ENCODE measurements around the gene GALNT12. TPM values are rescaled to one million over a fixed set of nuclear protein-coding genes. Genes with fewer than 3 reads are reported as not detected.

GALNT12 gene
- total and polyA plus RNA-seq, 3 experiments from 2014 or later = 4.7 to 5.2 (median 4.9) TPM

- no peak overlapping the region for H3K4me3 ChIP-seq (ENCODE audit: low read length)
- peaks cover 0 to 3% of the 10 kb centered on the region in 2 donors for H3K27me3 Mint-ChIP-seq
- H3K36me3 Mint-ChIP-seq = peaks cover 0 to 5% (median 5%) of the 10 kb centered on the region in 3 donors
- peaks cover 21 to 44% (median 44%) of the 10 kb centered on the region in 3 donors for H3K4me1 Mint-ChIP-seq
- peak overlapping the region; percentile 87 to 94 (median 88) for H3K4me3 Mint-ChIP-seq
- no peak for DNase-seq
- H3K27ac ChIP-seq (ENCODE audit: low read depth, low read length) = peak overlapping the region; percentile 49
- ChIA-PET POLR2A (no interaction called here), CTCF (interaction anchor here (1.1 to 1.5 kb wide), 2 partner anchors 14 to 39 kb away, joined by 3 to 4 read pairs; no protein-coding TSS in a partner anchor)
- no peaks in the 10 kb centered on the region for H3K27me3 ChIP-seq (ENCODE audit: insufficient read depth, low read length, poor library complexity, severe bottlenecking)
- H3K9me3 Mint-ChIP-seq = no peaks in the 10 kb centered on the region
- no peak overlapping the region for H3K27ac Mint-ChIP-seq
- no peaks in the 10 kb centered on the region for H3K9me3 ChIP-seq (ENCODE audit: low read length)
- H3K36me3 ChIP-seq (ENCODE audit: insufficient read depth, low read length) = no peaks in the 10 kb centered on the region
- H3K4me1 ChIP-seq (ENCODE audit: insufficient read depth, low read length) = peaks cover 22% of the 10 kb centered on the region
Measured at GRCh38 chr9:98808875-98809274, 1.4 kb downstream of the GALNT12 start.

- H3K27ac ChIP-seq (ENCODE audit: low read depth, low read length) = no peak overlapping the region
- Mint-ChIP-seq H3K27ac (no peak overlapping the region), H3K4me3 (peak overlapping the region; percentile 87 to 94 (median 88)), H3K9me3 (no peaks in the 10 kb centered on the region), H3K27me3 (peaks cover 0 to 3% of the 10 kb centered on the region in 2 donors), H3K4me1 (peaks cover 21 to 44% (median 44%) of the 10 kb centered on the region in 3 donors), H3K36me3 (peaks cover 0 to 8% (median 8%) of the 10 kb centered on the region in 3 donors)
- no peaks in the 10 kb centered on the region for H3K36me3 ChIP-seq (ENCODE audit: insufficient read depth, low read length)
- peaks cover 22% of the 10 kb centered on the region for H3K4me1 ChIP-seq (ENCODE audit: insufficient read depth, low read length)
- H3K4me3 ChIP-seq (ENCODE audit: low read length) = no peak overlapping the region
- H3K9me3 ChIP-seq (ENCODE audit: low read length) = no peaks in the 10 kb centered on the region
- no peak for DNase-seq
- POLR2A ChIA-PET = no interaction called here
- CTCF ChIA-PET = interaction anchor here (1.5 kb wide), 1 partner anchor 14 kb away, joined by 4 read pairs; no protein-coding TSS in a partner anchor
- H3K27me3 ChIP-seq (ENCODE audit: insufficient read depth, low read length, poor library complexity, severe bottlenecking) = no peaks in the 10 kb centered on the region
Measured at GRCh38 chr9:98809311-98810101, 2.0 kb downstream of the GALNT12 start.

DNA sequence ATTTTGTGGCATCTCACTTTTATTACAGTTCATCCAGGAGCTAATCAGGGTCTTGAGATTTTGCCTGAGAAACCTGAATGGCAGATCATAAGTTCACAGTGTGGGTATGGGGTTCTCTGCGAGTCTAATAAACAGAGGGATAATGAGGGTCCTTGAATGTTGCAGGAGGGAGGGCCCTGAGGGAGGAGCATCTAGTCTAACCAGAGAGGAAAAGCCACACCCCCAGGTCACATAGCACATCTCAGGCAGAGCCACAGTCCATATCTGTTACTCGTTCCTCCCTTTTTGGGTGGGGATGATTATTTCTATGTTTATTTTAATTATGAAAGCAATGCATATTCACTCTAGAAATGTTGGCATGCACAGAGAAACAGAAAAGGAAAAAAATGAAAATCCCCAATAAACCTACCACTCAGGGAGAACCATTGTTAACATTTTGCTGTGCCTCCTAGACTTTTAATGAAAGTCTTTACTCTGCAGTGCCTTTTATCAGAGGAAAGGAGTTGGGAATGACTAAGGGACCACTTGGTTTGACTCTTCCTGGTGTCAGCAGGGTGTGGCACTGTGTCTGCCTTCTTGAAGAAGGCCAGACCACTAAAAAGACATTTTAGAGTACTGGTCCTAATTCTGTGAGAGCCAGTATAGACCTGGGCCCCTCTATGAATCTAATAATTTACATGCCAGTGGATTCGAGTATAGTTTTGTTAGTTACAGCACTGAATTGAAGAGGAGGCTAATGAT is 2.8 kb downstream of the GALNT12 start:
- H3K27ac Mint-ChIP-seq = peak overlapping the region in 1 of 8 donors; percentile 85
- H3K4me3 Mint-ChIP-seq = peak overlapping the region in 4 of 7 donors; percentile 6 to 90 (median 26)
- H3K4me1 Mint-ChIP-seq = peaks cover 23 to 44% (median 44%) of the 10 kb centered on the region in 3 donors
- H3K4me1 ChIP-seq (ENCODE audit: insufficient read depth, low read length) = peaks cover 22% of the 10 kb centered on the region
- POLR2A ChIA-PET = no interaction called here
- DNase-seq = no peak
- H3K27me3 ChIP-seq (ENCODE audit: insufficient read depth, low read length, poor library complexity, severe bottlenecking) = no peaks in the 10 kb centered on the region
- no peaks in the 10 kb centered on the region for H3K27me3 Mint-ChIP-seq
- H3K27ac ChIP-seq (ENCODE audit: low read depth, low read length) = no peak overlapping the region
- H3K9me3 ChIP-seq (ENCODE audit: low read length) = no peaks in the 10 kb centered on the region
- no peak overlapping the region for H3K4me3 ChIP-seq (ENCODE audit: low read length)
- H3K36me3 Mint-ChIP-seq = peaks cover 0 to 8% (median 8%) of the 10 kb centered on the region in 3 donors
- H3K9me3 Mint-ChIP-seq = no peaks in the 10 kb centered on the region
- H3K36me3 ChIP-seq (ENCODE audit: insufficient read depth, low read length) = no peaks in the 10 kb centered on the region
- CTCF ChIA-PET = no interaction called here

GRCh38 chr9:98811051-98811650 is 3.7 kb downstream of the GALNT12 start:
- Mint-ChIP-seq H3K9me3 (no peaks in the 10 kb centered on the region), H3K27ac (no peak overlapping the region), H3K36me3 (peaks cover 0 to 8% (median 8%) of the 10 kb centered on the region in 3 donors), H3K4me1 (peaks cover 24 to 44% (median 44%) of the 10 kb centered on the region in 3 donors), H3K4me3 (no peak overlapping the region), H3K27me3 (no peaks in the 10 kb centered on the region)
- H3K4me3 ChIP-seq (ENCODE audit: low read length) = no peak overlapping the region
- CTCF ChIA-PET = no interaction called here
- no peaks in the 10 kb centered on the region for H3K36me3 ChIP-seq (ENCODE audit: insufficient read depth, low read length)
- no peak for DNase-seq
- H3K27me3 ChIP-seq (ENCODE audit: insufficient read depth, low read length, poor library complexity, severe bottlenecking) = no peaks in the 10 kb centered on the region
- POLR2A ChIA-PET = no interaction called here
- H3K27ac ChIP-seq (ENCODE audit: low read depth, low read length) = no peak overlapping the region
- H3K9me3 ChIP-seq (ENCODE audit: low read length) = no peaks in the 10 kb centered on the region
- peaks cover 22% of the 10 kb centered on the region for H3K4me1 ChIP-seq (ENCODE audit: insufficient read depth, low read length)

DNA sequence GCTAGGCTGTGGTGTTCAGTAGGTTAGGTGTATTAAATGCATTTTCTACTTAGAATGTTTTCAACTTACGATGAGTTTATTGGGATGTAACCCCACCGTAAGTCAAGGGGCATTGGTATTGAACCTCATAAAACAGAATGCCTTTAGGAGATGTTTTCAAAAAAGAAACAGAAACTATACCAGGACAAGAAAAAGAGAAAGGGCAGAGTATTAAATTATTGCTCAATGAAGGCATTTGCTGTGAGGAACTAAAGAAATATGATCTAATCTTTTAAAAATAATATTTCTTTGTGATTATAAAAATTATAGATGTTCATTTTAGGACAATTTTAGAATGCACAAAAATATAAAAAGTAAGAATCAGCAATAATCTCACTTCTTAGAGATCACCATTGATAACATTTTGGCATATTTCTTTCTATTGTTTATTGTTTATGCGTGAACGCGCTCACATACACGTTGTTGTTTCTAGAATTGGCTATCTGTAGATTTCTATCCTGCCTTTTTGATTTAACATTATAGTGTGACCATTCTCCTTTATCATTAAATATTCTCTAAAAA is 8.0 kb downstream of the GALNT12 start:
- no peak overlapping the region for H3K4me3 Mint-ChIP-seq
- POLR2A ChIA-PET = no interaction called here

GRCh38 chr9:98818764-98819163 is 11.3 kb downstream of the GALNT12 start:
- Mint-ChIP-seq H3K9me3 (peaks cover 0 to 3% (median 0%) of the 10 kb centered on the region in 5 donors), H3K36me3 (peaks cover 4 to 35% (median 15%) of the 10 kb centered on the region in 3 donors), H3K4me1 (peaks cover 0 to 9% (median 2%) of the 10 kb centered on the region in 3 donors), H3K27ac (no peak overlapping the region), H3K27me3 (peaks cover 0 to 3% of the 10 kb centered on the region in 2 donors), H3K4me3 (no peak overlapping the region)
- no peaks in the 10 kb centered on the region for H3K4me1 ChIP-seq (ENCODE audit: insufficient read depth, low read length)
- DNase-seq = no peak
- H3K4me3 ChIP-seq (ENCODE audit: low read length) = no peak overlapping the region
- H3K9me3 ChIP-seq (ENCODE audit: low read length) = no peaks in the 10 kb centered on the region
- no peaks in the 10 kb centered on the region for H3K36me3 ChIP-seq (ENCODE audit: insufficient read depth, low read length)
- CTCF ChIA-PET = no interaction called here
- POLR2A ChIA-PET = no interaction called here
- no peaks in the 10 kb centered on the region for H3K27me3 ChIP-seq (ENCODE audit: insufficient read depth, low read length, poor library complexity, severe bottlenecking)
- no peak overlapping the region for H3K27ac ChIP-seq (ENCODE audit: low read depth, low read length)

More for the DNA sequence above, 8.0 kb downstream of the GALNT12 start:
- no peak for DNase-seq
- H3K36me3 Mint-ChIP-seq = peaks cover 8 to 36% (median 8%) of the 10 kb centered on the region in 3 donors
- CTCF ChIA-PET = no interaction called here
- H3K9me3 Mint-ChIP-seq = peaks cover 0 to 3% (median 0%) of the 10 kb centered on the region in 5 donors
- H3K36me3 ChIP-seq (ENCODE audit: insufficient read depth, low read length) = no peaks in the 10 kb centered on the region
- no peak overlapping the region for H3K27ac Mint-ChIP-seq
- H3K27me3 ChIP-seq (ENCODE audit: insufficient read depth, low read length, poor library complexity, severe bottlenecking) = no peaks in the 10 kb centered on the region
- H3K4me1 Mint-ChIP-seq = peaks cover 4 to 18% (median 9%) of the 10 kb centered on the region in 3 donors
- no peak overlapping the region for H3K27ac ChIP-seq (ENCODE audit: low read depth, low read length)
- no peaks in the 10 kb centered on the region for H3K9me3 ChIP-seq (ENCODE audit: low read length)
- H3K4me3 ChIP-seq (ENCODE audit: low read length) = no peak overlapping the region
- H3K4me1 ChIP-seq (ENCODE audit: insufficient read depth, low read length) = no peaks in the 10 kb centered on the region
- no peaks in the 10 kb centered on the region for H3K27me3 Mint-ChIP-seq

DNA sequence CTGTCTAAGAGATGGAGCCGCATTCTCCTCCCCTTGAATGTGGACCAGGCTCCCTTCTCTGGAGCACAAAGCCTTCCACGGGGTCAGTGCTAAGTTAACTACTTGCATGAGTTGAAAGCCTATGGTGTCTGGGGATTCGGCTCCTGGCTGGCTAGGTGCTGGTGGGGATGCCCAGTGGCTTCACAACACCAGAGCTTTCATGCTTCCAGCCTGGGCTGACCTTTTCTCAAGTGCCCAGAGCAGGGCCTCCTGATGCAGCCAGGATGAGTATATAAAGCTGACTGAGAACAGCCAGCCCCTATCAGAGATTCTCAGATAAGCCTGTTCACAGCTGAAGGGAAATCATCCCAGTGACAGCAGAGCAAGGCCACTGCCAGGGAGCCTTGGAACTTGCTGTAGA is 11.8 kb downstream of the GALNT12 start:
- no peaks in the 10 kb centered on the region for H3K36me3 ChIP-seq (ENCODE audit: insufficient read depth, low read length)
- no peak for DNase-seq
- peak overlapping the region in 1 of 8 donors; percentile 74 for H3K27ac Mint-ChIP-seq
- no peak overlapping the region for H3K4me3 ChIP-seq (ENCODE audit: low read length)
- H3K9me3 Mint-ChIP-seq = peaks cover 0 to 3% (median 0%) of the 10 kb centered on the region in 5 donors
- POLR2A ChIA-PET = no interaction called here
- no peak overlapping the region for H3K4me3 Mint-ChIP-seq
- H3K27me3 Mint-ChIP-seq = peaks cover 0 to 3% of the 10 kb centered on the region in 2 donors
- H3K36me3 Mint-ChIP-seq = peaks cover 0 to 31% (median 15%) of the 10 kb centered on the region in 3 donors
- no peak overlapping the region for H3K27ac ChIP-seq (ENCODE audit: low read depth, low read length)
- peaks cover 0 to 9% (median 2%) of the 10 kb centered on the region in 3 donors for H3K4me1 Mint-ChIP-seq
- CTCF ChIA-PET = no interaction called here
- H3K27me3 ChIP-seq (ENCODE audit: insufficient read depth, low read length, poor library complexity, severe bottlenecking) = no peaks in the 10 kb centered on the region
- no peaks in the 10 kb centered on the region for H3K4me1 ChIP-seq (ENCODE audit: insufficient read depth, low read length)
- H3K9me3 ChIP-seq (ENCODE audit: low read length) = no peaks in the 10 kb centered on the region

Measured in CD8-positive, alpha-beta memory T cell (primary cell).